Activated T-cell treated with anti-CD3 and anti-CD28 coated beads for 24 hours (primary cell): ENCODE measurements around the gene ROR2.

Experiments used
- DNase-seq: peaks from one replicate; pipeline ENCODE4 v3.0.0-alpha.2; 2020; ENCODE audit warnings: low read depth

ROR2 gene

DNA sequence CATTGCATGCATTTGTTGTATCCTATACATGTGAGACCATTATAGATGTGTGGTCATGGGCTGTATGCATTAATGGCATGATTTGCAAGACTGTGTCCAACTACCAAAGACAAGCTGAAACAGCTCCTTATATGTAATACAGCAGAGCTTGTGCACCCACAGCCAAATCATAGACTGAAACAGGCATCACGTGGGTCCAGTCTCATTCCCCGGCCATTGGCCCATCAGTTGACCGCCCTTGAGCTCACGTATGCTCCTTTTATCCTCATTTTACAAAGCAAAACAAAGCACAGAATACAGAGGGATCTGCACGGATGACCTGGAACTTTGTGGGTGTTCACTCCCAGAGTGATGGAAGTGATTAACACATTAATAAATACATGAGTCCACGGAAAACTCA lies 109.1 kb downstream of the ROR2 start:
- DNase-seq: no peak

- no peak for DNase-seq
Observed at GRCh38 chr9:91840469-91840868, 109.6 kb downstream of the ROR2 start.

- DNase-seq: no peak
Observed at GRCh38 chr9:91839926-91840465, 110.0 kb downstream of the ROR2 start.

DNA sequence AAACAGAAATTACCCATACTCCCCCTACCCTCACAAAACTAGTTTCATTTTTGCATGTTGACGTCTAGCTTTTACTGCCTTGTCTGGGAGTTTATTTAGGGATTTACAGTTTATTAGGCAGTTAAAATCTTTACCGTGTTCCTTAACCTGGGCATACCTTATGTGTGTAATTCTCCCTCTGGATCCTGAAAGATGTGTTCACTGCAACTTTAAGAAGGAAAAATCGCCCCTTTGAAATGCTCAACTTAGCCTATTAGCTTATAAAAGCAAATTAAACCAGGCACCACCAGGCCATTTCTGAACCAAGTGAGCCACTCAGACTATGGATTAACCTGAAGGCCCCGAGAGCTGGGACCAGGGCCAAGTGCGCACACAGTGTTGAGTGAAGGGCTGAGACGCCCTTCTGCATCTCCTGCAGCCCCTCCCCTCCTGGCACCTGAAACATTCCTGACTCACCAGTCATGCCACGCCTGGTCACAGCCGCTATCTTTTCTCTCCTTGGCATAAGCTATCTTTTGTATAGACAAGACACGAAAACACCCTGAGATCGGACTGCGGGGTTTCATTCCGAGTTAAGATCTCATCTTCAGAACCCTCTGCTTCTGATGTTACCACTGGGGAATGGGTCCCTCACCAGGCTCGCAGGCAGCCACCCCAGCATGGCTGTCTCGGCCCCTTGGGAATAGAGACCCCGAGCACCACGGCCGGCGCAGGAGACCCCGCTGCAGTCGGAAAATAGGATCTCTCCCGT lies 111.9 kb downstream of the ROR2 start:
- no peak for DNase-seq

- no peak for DNase-seq
Observed at GRCh38 chr9:91836515-91836914, 113.5 kb downstream of the ROR2 start.

GRCh38 chr9:91835632-91836031 lies 114.4 kb downstream of the ROR2 start:
- no peak for DNase-seq

GRCh38 chr9:91835216-91835615 lies 114.8 kb downstream of the ROR2 start:
- no peak for DNase-seq

DNA sequence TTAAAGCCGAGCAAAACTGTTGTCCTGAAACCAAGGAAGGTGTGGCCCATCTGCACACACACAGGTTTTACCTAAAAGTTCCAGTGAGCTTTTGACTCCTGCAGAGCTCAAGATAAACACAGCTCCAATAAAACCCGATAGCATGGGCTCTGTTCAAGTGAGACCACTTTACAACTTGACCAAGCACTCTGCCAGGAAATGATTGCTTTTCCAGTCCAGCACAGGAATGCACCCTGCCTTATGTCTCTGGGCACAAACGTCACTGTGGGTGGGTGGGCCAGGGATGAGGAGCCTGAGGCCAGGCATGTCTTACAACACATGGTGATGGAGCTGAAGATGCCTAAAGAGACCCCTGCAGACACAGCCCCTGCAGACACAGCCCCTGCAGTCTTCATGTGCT lies 115.3 kb downstream of the ROR2 start:
- DNase-seq: no peak

DNA sequence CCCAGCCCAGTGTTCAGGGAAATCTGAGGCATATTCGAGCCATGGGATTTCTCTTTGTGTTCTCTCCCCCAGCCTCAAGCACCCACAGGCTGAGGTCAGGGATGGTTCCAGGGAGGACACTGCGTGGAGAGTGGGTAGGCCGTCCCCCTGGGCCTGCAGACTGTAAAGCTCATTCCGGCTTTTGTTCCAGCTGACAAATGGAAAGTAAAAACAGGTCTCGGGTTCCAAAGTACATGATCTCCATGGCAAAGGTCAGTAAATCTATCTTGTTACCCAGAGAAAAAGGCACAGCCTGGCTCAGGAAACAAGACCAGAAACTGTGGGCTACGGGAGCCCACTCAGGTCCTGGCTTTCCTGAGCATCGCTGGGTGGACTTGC lies 116.2 kb downstream of the ROR2 start:
- DNase-seq: no peak

GRCh38 chr9:91833096-91833877 lies 116.7 kb downstream of the ROR2 start:
- no peak for DNase-seq

- no peak for DNase-seq
Observed at GRCh38 chr9:91832322-91832721, 117.7 kb downstream of the ROR2 start.

GRCh38 chr9:91825866-91826265 lies 124.2 kb downstream of the ROR2 start:
- no peak for DNase-seq

GRCh38 chr9:91825422-91825821 lies 124.6 kb downstream of the ROR2 start:
- no peak for DNase-seq

DNA sequence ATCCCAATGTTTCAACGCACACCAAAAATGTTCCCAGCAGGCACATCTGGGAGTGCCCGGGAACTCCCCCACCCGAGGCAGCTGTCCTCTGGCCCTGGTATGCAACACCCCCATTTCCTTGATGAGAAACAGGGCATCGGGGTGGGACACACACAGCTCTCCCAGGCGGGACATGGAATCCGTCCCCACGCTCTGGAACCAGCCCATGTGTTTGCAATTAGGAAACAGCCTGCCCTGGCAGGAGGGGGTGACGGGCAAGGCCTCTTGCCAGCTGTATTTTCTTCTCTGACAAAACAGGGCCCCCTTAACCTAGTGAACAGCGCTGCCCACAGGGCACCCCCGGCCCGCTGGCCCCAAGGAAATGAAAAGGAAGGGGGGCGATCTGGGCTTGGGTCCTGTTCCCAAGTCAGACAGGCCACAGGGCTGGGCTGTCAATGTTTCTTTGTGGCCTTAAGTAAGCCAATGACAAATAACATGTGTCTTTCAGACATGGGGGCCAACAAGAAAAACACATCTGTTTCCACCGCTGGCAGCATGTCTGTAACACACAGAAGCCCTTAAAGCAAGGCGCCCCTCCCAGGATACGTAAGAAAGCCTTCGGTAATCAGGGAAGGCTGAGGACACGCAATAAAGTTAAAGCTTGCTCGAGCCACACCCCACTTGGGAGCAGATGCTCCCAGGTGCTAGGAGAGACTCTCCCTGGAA lies 125.3 kb downstream of the ROR2 start:
- DNase-seq: no peak

DNA sequence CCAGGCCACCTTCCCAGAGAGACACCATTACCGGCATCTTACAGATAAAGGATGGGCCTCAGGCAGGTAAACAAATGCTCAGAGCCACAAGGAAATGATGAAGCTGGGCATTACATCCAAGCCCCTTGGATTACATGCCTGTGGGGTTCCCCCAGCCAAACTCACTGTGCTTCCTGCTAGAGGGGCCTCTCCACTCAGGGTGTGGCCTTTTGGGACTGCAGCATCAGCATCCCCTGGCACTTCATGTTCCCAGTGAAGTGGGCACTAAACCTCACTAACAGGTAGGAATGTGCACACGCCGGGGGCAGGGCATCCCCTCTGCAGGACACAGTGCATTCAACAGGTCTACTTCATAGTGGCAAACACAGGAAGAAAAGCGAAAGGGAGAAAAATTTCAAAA lies 125.9 kb downstream of the ROR2 start:
- DNase-seq: no peak

- no peak for DNase-seq
Observed at GRCh38 chr9:91820949-91821880, 128.8 kb downstream of the ROR2 start.

GRCh38 chr9:91820126-91820750 lies 129.8 kb downstream of the ROR2 start:
- no peak for DNase-seq

DNA sequence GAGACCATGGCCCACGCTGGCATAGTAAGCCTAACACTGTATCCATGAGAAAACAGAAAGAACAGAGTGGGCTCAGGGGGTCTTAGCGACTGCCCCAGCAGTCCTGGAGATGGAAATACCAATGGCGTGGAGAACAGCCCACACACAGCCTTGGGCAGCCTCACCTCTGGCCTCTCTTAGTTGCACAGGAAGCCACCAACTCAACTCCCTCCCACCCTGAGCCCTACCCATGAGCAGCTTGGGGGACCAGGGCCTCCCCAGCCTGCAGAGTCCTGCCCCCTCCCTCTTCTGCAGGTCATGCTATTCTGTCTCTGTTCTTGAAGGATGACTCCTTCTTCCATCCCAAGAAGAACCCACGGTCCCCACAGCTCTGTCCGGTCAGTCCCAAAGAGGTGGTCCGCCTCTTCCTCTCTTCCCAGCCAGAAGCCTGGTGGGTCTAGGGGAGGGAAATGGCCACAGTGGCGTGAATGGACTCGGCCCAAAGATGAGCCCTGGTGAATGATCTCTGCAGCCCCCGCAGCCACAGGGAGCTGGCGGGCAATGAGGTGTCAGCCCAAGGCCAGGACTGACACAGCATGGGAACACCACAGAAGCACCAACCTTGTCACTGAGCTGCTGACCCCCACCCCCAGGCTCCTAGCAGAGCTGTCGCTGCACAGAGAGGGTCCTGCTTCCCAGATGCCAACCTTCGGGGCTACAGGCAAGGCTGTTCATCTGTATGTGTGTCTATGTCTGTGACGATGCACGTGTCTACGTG lies 131.2 kb downstream of the ROR2 start:
- no peak for DNase-seq

- no peak for DNase-seq
Observed at GRCh38 chr9:91818225-91818585, 131.8 kb downstream of the ROR2 start.

DNA sequence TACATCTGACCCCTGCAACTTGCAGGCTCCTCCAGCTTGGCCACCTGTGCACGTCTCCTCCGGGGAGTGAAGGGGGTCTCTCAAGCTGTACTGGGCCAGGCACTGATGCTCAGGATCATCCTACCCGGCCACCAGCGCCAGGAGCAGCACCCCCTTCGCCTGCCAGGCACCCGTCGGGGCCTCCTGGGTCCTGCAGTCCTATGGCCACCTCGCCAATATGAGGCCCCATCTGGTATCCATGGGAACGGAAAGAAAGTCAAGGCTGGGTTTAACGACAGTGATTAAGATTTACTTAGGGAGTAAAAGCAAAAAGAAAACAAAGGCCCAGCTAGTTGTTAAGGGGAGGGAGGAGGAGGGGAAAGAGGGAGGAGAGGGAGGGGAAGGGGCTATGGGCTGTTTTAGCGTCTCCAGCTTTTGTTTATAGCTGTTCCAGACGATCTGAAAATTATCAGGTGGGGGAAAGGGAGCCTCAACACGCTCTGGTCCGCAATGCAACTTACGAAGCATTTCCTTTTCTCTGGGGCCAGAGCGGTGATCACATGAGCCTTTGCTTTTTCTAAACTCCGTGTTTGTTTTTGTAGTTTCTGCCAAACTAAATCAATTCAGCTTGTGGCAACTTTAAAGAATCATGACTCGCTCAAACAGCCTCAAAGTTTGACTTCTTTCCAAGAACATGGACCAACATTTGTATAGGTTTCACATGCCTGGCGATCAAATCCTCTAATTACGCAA lies 132.4 kb downstream of the ROR2 start:
- DNase-seq: no peak
